KOPT-K1 (cell line): Measurements from ENCODE around the gene KL.

Experiments
- H3K27ac ChIP-seq: fragments of 200-600 bp; sonication (generic); 2 replicates; pipeline ENCODE4 v1.5.1; 2016; ENCODE audit warnings: antibody characterized with exemption, mild to moderate bottlenecking, low read depth, low read length; ENCODE audit not compliant: poor library complexity, severe bottlenecking
- H3K36me3 ChIP-seq: fragments of 200-600 bp; sonication (generic); 2 replicates; pipeline ENCODE4 v1.5.1; 2017; ENCODE audit warnings: antibody characterized with exemption, mild to moderate bottlenecking, low read length, moderate library complexity; ENCODE audit not compliant: insufficient read depth
- H3K9me3 ChIP-seq: fragments of 200-600 bp; sonication (generic); 2 replicates; pipeline ENCODE4 v1.5.1; 2017; ENCODE audit warnings: antibody characterized with exemption, low read length, mild to moderate bottlenecking; ENCODE audit not compliant: insufficient read depth, poor library complexity, severe bottlenecking

The KL gene

DNA sequence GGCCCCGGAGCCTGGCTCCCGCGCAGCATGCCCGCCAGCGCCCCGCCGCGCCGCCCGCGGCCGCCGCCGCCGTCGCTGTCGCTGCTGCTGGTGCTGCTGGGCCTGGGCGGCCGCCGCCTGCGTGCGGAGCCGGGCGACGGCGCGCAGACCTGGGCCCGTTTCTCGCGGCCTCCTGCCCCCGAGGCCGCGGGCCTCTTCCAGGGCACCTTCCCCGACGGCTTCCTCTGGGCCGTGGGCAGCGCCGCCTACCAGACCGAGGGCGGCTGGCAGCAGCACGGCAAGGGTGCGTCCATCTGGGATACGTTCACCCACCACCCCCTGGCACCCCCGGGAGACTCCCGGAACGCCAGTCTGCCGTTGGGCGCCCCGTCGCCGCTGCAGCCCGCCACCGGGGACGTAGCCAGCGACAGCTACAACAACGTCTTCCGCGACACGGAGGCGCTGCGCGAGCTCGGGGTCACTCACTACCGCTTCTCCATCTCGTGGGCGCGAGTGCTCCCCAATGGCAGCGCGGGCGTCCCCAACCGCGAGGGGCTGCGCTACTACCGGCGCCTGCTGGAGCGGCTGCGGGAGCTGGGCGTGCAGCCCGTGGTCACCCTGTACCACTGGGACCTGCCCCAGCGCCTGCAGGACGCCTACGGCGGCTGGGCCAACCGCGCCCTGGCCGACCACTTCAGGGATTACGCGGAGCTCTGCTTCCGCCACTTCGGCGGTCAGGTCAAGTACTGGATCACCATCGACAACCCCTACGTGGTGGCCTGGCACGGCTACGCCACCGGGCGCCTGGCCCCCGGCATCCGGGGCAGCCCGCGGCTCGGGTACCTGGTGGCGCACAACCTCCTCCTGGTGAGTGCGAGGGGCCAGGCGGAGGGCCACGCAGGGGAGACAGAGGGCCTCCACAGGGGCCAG, at the start of gene KL:
Gene KL, plus strand, starts transcription at position 10 of the 909 bp plus-strand sequence. Its CDS starts 18 bp downstream, at position 28.
- H3K27ac ChIP-seq: no peak within 1 kb of the TSS
- no peaks in the 10 kb centered on the region for H3K36me3 ChIP-seq
- no peaks in the 10 kb centered on the region for H3K9me3 ChIP-seq

DNA sequence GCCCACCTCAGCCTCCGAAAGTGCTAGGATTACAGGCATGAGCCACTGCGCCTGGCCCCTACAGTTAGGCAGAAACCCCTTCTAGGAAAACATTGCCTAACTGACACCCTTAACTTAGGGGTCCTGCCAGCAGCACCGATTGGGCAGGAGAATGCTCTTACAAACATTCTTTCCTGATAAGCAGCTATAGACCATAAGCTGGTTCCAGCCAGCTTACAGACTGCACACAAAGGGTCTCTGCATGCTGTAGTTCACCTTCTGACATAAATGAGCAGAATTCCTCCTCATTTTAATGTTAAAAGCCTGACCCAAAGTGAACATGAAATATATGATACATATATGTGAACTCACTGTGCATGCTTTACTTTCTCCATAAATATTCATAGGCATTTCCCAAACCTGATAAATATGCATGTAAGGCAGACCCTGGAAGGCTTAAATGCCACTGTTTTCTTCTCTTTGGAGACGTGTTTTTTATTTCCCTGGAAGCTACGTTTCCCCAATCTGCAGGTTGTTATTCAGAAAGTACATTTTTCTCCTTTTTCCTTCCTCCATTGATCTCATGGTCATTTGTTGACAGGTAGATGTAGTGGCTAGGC, 48.5 kb upstream of the KL start:
- Histone ChIP-seq H3K27ac (no peak overlapping the region), H3K9me3 (no peaks in the 10 kb centered on the region), H3K36me3 (no peaks in the 10 kb centered on the region)

DNA sequence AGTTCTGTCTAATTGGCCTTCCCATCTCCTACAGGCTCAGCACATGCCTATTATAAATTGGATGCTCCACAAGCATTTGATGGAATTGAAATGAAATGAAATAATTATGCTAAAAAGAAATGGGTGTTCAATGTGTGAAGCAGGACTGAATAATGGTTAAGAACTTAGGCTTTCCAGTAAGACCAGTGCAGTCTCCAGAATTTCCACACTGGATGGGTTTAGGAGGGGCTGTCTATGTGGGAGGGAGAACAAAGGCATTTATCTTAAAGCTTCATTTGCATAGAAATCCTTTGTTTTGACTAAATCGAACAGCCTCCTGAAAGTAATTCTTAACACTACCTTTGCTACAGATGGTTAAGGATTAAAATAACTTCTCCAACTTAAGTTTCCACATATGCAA, 47.9 kb upstream of the KL start:
- Histone ChIP-seq H3K27ac (no peak overlapping the region), H3K36me3 (no peaks in the 10 kb centered on the region), H3K9me3 (no peaks in the 10 kb centered on the region)

DNA sequence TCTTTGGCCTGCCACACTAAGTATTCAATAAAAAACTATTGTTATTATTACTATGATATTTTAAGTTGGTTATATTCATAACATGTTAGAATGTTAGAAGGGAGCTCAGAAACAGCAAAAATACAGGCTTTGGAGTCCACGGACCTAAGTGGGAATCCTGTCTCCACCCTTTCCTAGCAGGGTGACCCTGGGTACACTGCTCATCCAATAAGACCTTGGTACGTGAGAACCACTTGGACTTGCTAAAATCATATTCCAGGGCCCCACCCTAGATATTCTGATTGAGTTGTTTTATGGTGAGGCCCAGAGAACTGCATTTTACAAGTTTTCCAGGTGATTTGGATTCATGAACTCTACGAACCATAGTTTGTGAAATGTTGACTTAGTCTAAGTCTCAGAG, 47.4 kb upstream of the KL start:
- no peak overlapping the region for H3K27ac ChIP-seq
- H3K9me3 ChIP-seq: no peaks in the 10 kb centered on the region

DNA sequence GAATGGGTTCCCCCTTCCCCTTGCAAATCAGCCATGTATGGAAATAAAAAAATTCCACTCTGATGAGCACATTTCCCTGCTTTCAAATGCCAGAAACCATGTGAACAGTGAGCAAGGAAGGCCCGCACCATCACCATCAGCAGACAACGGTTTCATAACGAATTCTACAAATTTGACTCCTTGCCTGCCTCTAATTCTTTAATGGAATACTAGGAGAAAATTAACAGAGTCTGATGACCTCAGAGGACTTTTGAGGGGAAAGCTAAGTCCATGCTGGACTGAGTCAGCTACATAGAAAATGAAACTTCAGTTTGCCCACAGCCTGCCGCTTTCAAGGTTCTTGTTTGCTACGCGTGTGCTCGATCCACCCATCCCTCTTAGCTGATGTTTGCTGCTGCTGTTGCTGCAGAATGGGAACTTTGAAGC, 46.7 kb upstream of the KL start:
- no peaks in the 10 kb centered on the region for H3K9me3 ChIP-seq
- no peak overlapping the region for H3K27ac ChIP-seq
- no peaks in the 10 kb centered on the region for H3K36me3 ChIP-seq

More for the DNA sequence above, 47.4 kb upstream of the KL start:
- H3K36me3 ChIP-seq: no peaks in the 10 kb centered on the region

DNA sequence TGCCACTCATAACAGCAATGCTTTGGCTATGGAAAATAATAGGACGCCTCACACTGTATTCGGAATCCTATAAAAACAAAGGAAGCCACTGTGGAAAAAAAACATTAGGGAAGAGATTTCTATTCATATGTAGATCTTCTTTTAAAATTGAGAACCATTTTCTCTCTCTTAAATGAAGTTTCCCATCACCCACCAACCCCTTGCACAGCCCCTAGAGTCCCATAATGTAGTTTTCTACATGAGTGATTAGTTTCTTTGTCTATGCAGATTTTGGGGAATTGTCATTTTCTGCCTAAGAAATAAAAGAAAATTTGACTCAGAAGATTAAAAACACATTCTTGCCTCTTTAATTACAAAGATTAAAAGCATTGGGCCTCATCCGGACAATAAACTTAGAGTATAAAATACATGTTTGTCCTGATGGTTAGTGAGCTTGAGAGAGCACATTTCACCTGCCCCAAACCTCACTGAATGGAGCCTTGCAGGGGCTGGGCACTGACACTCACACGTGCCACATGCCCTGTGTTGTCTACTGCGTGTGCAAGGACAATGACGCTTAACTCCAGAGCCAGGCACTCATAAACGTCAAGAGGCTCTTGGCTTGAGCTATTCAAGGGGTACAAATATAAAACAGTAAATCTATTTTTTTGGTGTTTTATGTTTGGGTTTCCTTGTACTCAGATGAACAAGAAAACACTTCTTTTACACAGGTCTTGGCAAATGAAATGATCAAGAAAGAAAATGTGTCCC, 40.0 kb upstream of the KL start:
- Histone ChIP-seq H3K36me3 (no peaks in the 10 kb centered on the region), H3K9me3 (no peaks in the 10 kb centered on the region), H3K27ac (no peak overlapping the region)

DNA sequence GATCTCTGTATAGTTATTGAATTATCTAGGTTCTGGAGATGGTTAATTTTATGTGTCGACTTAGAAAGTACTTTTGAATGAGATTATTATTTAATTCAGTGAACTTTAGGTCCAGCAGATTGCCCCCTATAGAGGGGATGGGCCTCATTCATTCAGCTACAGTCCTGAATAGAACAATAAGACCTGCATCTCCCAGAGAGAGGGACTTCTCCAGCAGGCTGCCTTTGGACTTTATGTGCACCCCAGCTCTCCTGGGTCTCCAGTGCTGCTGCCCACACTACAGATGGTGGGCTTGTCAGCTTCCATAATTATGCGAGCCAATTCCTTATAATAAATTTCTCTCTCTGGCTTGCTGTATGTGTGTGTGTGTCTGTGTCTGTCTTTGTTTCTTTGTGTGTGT, 39.3 kb upstream of the KL start:
- H3K9me3 ChIP-seq: no peaks in the 10 kb centered on the region
- no peaks in the 10 kb centered on the region for H3K36me3 ChIP-seq
- H3K27ac ChIP-seq: no peak overlapping the region

DNA sequence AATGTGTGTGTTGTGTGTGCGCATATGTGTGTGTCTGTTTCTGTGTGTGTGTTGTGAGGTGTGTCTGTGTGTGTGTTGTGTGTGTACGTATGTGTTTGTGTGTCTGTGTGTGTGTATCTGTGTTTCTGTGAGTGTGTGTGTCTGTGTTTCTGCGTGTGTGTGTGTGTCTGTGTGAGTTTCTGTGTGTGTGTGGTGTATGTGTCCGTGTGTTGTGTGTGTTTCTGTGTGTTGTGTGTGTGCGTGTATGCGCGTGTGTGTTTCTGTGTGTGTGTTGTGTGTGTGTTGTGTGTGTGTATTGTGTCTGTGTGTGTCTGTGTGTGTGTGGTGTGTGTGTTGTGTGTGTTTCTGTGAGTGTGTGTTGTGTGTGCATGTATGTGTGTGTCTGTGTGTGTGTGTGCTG, 38.9 kb upstream of the KL start:
- Histone ChIP-seq H3K9me3 (no peaks in the 10 kb centered on the region), H3K36me3 (no peaks in the 10 kb centered on the region), H3K27ac (no peak overlapping the region)

DNA sequence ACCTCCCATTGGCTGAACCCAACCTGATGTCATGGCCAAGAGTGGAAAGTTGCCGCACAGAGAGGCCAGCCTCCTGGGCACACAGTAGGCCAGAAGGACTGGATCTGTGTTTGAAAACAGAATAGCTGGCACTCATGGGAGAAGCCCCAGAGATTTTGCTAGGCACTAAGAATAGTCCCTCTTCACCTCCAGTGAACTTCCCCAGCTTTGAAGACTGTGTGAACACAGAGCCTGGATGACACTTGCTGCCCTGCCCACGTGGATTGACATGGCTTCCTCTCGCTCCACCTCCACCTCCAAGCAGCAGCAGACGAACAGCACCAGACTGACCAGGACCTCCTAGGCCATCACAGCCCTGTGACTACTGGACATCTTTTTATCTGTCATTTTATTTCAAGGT, 37.9 kb upstream of the KL start:
- Histone ChIP-seq H3K27ac (no peak overlapping the region), H3K36me3 (no peaks in the 10 kb centered on the region), H3K9me3 (no peaks in the 10 kb centered on the region)

DNA sequence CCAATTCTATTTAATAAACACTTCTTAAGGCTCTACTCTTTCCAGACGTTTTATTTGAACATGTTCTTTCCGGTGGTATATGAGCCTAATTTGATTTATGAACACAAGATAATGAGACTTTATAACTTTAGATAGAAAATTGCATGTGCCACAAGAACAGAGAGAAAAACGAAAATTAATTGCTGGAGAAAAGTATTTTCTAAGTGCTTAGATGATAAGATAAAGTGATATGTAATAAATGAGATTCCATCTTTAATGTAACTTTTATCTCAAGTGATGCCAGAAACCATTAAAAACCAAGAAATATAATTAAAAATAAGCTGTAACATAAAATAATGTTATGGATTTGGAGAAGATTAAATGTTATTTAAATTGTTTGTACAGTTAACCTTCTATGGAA, 33.2 kb upstream of the KL start:
- no peaks in the 10 kb centered on the region for H3K9me3 ChIP-seq
- H3K27ac ChIP-seq: no peak overlapping the region
- no peaks in the 10 kb centered on the region for H3K36me3 ChIP-seq

DNA sequence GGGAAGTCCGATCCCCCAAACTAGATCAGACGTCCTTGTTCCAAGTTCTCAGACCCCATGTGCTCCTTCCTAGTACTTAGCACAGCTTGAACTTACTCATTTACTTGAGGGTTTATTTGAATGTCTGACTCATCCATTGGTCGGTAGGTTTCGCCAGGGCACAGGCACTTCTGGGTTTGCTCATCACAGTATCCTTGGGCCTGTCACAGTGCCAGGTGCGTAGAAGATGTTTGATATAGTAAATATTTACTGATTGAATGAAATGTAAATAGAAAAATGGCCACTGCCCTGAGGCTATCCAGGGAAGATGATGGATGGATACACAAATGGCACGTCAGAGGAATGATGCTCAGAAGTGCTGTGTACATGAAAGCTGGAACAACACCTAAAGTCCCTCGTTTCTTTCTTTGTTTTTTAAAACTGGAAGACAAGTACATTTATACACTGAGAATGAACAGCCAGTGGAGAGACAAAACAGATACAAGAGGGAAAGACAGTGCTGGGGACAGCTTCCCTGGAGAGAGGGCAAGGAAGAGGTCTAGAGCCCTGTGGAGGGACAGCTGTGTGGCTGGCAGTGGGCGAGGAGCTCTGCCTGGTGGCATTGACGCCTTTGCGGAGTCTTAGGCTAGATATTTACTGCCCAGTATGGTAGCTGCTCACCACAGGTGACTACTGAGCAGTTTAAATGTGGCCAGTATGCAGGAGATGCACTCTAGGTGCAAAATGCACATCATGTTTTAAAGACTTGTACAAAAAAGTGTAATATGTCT, 31.2 kb upstream of the KL start:
- Histone ChIP-seq H3K36me3 (no peaks in the 10 kb centered on the region), H3K27ac (no peak overlapping the region), H3K9me3 (no peaks in the 10 kb centered on the region)

DNA sequence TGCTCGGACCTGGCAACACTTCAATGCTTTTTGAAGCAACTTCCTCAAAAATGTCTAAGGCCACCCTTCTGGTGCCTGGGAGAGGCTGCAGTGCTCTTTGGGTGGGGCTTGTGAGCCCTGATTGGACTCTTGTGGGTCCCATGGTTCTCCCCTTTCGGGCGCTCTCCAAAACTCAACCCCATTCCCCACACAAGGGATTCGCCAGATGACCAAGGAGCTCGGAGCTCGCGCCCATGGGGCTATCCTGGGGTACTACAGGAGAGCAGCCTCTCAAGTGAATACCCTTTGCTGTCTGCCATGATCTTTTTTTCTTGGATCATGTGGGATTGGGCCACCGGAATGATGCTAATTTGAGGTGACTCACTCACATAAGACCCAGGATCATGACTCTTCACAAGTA, 29.7 kb upstream of the KL start:
- Histone ChIP-seq H3K27ac (no peak overlapping the region), H3K36me3 (no peaks in the 10 kb centered on the region), H3K9me3 (no peaks in the 10 kb centered on the region)

DNA sequence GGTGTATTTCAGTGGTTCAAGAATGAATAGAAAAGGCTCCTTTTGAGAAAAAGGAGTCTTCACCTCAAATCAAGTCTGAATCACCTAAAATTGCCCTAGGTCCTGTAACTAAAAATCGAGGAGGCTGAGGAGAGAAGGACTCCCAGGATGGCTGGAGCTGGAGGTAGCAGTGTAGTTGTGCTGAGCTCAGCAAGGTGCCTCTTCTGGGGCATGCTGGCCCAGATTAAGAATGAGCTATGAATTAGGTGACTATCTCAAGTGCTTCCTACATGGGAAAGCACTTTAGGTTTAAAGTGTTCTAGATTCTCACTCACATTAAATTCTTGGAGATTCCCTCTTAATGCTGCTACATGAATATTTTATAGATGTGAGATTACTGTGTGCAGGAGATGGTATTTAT, 28.8 kb upstream of the KL start:
- Histone ChIP-seq H3K27ac (no peak overlapping the region), H3K9me3 (no peaks in the 10 kb centered on the region), H3K36me3 (no peaks in the 10 kb centered on the region)

DNA sequence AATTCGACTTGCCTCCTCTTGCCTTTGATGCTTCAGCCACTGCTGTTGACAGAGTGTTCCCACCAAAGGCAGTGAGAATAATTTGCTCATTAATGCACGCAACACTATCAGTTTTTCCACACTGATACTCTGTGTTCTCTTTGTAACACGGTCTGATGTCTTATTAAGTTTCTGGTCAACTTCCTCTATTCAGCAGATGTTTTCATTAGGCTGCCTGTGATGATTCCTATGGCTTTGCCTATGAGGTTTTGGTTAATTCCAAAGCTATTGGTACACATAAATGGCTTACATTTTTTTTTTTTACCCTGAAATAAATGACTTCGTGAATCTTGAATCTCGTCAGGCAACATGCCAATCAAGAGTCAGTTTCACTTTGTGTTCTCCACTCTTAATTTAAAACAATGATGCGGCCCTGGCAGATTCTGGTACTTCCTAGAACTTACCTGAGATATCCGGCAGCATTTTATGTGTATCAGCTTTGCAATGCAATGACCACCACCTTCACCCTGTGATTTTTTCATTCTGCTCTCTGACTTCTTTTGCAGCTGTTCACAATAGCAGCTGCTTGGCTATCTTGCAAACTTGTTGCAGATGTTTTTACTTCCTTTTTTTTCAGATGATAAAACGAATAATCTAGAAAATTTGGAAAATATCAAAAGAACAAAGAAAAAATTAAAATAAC, 27.5 kb upstream of the KL start:
- H3K36me3 ChIP-seq: no peaks in the 10 kb centered on the region
- H3K27ac ChIP-seq: no peak overlapping the region
- H3K9me3 ChIP-seq: no peaks in the 10 kb centered on the region
